Limb (tissue), 2 donors: ENCODE results near the gene USP37.

ENCODE experiments used
- DNase-seq, 2 donors: peaks; one replicate each; pipeline ENCODE4 v3.0.0-alpha.2; 2016; ENCODE audit errors: extremely low spot score in 2 of 2

USP37 gene

DNA sequence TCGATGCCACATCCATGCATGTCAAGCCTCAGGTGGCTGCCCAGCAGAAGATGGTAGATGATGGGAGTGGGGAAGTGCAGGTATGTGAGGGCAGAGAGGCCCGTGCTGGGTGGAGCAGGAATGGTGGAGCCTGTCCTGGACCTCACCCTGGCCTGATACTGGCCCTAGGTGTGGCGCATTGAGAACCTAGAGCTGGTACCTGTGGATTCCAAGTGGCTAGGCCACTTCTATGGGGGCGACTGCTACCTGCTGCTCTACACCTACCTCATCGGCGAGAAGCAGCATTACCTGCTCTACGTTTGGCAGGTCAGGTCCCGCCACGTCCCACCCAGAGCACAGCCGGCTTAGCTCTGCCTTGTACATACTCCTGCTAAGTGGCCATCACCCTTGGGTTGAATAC is 136.3 kb downstream of the USP37 start:
- no peak for DNase-seq

DNA sequence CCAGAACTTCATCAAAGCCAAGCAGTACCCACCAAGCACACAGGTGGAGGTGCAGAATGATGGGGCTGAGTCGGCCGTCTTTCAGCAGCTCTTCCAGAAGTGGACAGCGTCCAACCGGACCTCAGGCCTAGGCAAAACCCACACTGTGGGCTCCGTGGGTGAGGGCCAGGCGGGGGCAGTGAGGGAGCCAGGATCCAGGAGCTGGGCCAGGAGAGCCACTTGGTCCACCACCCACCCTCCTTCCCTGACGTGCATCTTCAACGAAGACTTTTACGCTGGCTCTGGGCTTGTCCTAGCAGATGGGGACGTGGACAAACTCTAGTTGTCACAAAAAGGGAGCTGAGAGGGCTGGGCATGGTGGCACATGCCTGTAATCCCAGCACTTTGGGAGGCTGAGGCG is 137.4 kb downstream of the USP37 start:
- DNase-seq: no peak

DNA sequence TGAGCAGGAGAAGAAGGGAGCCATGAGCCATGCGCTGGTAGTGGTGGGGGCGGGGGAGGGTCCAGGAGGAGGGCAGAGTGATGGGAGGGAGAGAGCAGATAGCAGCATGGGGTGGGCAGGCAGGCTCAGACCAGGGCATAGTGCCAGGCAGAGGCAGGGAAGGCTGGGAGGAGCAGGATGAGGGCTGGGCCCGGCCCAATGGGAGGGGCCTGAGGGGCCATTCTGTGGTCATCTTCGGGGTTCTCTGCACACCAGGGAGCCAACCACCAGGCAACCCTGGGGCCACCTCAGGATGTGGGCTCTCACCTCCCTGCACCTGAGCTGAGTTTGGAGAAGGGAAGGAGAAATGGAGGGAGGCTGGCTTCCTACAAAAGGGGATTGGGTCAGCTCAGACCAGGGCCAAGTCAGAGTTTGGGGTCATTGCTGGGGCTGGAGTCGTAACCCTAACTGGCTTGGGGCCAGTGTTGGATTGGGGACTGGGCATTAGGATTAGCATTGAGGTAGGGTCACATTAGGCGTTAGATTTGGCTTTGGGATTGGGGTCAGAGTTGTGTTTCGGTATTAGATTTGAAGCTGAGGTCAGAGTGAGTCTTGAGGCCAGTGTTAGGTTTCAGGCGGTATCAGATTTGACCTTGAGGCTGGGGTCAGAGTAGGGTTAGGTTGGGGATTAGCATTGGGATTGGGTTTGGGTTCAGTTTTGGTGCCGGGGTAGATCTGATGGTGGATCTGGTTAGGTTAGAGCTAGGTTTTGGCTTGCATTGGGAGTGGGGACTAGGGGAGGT is 138.0 kb downstream of the USP37 start:
- DNase-seq: no peak

DNA sequence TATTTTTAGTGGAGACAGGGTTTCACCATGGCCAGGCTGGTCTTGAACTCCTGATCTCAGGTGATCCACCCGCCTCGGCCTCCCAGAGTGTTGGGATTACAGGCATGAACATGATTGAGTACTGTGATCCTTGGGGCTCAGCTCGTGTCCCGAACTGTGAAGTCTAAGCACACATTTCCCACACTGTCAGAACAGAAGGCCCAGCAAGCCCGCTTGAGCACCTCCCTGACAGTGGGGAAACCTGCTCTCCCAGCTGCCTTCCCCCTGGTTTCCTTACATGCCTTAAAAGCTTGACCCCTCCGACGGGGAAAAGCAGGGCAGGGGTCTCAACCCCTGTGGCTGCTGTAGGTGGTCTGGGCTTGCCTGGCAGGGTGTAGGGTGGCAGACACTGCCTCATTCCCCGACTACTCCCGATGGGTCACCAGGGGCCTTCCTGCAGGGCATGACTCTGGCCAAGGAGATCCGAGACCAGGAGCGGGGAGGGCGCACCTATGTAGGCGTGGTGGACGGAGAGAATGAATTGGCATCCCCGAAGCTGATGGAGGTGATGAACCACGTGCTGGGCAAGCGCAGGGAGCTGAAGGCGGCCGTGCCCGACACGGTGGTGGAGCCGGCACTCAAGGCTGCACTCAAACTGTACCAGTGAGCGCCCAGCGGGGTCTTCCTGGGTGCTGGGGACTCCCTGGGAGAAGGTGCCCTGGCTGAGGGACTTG is 139.1 kb downstream of the USP37 start:
- no peak for DNase-seq

DNA sequence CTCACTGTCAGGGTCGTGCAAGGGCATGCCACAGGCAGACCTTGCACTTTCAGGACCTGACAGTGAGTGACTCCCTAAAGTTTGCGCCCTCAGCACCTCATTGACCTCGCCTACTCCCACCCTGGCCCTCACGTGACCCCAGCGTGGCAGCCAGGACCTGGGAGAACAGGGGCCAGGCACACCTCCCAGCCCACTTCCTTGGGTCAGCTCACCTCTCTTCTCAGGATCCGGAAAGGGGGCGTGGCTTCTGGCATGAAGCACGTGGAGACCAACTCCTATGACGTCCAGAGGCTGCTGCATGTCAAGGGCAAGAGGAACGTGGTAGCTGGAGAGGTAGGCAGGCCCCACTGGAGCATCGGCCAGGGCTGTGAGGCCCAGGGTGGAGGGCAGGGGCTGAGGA is 140.4 kb downstream of the USP37 start:
- DNase-seq: no peak

DNA sequence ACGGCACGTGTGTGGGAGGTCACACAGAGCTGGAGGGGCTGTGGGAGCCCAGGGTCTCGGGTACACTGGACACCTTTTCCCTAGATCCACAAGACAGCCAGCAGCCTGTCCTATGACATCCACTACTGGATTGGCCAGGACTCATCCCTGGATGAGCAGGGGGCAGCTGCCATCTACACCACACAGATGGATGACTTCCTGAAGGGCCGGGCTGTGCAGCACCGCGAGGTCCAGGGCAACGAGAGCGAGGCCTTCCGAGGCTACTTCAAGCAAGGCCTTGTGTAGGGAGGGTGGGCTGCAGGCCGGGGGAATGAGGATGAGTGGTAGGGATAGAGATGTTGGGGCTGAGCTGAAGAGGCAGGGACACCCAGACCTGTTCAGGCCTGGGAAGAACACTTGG is 142.6 kb downstream of the USP37 start:
- no peak for DNase-seq

DNA sequence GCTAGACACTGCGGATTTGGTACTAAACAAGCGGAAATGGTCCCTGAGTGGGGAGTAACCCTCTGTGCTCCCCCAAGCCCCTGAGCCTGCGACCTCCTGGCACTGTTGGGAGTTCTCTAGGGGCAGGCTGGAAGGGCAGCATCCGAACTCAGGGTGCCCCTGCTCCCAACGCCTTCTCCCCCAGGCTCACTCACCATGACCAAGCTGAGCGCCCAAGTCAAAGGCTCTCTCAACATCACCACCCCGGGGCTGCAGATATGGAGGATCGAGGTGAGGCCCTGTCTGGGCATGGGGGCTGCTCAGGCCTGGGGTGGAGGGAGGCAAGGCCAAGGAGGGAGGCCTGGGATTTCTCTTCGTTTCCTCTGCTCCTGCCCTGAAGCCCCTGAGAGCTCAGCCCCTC is 144.6 kb downstream of the USP37 start:
- DNase-seq: no peak

DNA sequence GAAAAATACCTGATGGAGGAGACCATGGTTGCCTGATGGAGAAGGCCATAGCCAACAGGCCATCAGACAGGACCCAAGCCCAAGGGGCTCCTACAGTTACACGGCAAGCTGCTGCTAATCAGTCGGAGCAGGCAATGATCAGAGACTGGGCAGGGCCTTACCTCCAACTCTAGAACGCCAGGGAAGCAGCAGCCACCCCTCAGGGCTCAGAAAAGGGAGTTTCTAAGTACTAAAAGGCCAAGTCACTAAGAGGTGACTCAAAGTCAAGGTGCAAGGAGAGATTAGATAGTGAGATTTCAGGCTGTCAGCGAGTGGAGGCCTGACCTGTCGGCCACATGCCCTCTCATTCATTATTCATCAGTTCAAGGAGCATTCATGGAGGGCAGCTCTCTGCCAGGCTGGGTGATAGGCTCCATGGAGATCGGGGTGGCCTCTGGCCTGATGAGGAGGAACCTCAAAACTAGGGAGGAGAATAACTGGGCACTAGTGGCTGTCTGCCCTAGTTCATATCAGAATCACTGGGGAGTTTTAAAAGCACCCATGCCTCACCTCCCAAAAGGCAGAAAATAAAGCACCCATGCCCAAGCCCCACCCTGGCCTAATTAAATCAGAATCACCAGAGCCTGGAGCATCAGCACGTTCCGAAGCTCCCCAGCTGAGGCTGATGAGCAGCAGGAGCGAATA is 145.6 kb downstream of the USP37 start:
- no peak for DNase-seq

DNA sequence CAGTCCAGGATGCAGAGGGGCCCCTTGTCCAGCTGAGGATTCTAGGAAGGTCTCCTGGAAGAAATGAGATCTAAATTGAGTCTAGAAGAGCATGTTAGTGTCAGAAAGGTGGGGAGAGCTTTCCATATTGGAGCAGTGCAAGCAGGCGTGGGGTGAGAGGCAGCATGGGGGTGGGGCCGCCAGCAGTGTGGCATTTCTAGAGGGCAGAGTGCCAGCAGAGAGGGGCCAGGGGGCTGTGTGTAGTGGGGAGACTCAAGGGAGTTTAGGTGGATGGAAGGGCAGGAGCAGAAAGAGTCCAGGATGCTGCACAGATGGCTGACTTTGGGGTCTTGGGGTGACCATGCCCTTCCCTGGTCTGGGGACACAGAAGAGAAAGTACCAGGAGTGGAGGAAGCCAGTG is 147.1 kb downstream of the USP37 start:
- no peak for DNase-seq

DNA sequence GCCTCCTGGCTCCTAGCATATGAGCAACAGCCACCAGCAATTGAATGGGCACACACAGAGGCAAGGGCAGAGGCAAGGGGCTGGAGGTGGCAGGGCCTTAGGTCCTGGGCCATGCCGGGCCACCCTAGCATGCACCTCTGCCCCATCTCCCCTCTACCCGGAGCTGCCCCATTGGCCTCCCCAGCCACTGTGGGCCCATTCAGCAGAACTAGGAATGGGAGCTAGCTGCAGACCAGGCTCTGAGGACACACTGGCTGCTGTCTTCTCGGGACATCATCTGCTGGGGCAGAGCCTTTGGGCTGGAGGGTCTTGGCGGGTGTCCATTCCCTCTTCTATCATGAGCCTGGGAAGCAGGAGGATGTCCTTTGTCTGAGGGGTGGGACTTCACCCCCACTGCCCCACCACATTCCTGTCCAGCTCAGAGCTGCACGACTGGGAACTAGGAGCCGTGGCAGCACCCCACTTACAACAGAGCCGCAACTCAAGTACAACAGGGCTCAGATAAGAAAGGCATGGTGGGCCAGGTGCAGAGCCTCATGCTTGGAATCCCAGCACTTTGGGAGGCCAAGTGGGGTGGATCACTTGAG is 148.4 kb downstream of the USP37 start:
- no peak for DNase-seq

DNA sequence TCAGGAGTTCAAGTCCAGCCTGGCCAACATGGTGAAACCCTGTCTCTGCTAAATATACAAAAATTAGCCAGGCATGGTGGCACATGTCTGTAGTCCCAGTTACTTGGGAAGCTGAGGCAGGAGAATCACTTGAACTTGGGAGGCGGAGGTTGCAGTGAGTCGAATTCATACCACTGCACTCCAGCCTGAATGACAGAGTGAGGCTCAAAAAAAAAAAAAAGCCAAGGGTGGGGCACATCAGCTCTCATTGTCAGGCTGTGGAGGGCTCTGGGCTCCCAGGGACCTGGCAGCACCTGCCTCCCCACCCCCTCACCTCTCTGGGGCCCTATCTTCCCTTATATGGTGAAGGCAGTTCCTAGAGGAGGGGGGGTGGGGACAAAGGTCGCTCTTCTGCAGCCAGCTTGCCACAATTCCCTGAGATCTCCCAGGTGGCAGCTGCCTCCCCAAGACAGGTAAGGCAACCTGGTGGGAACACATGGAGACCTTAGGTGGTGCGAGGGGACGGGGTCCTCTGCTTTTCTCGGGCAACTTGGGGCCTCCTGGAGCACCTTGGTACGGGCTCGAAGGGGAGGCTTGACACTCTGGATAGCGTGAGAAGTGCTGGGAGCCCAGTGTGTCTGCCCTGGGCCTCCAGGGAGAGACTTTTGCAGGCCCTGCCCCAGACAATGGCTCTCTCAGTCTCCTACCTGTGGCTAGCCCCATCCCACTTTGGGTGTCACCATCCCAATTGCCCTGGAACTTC is 149.3 kb downstream of the USP37 start, which contains the start of gene VIL1:
Gene VIL1, plus strand, starts transcription at position 407 of the 742 bp plus-strand sequence. CDS start 4,656 bp downstream, outside the sequence.
- DNase-seq: no peak

DNA sequence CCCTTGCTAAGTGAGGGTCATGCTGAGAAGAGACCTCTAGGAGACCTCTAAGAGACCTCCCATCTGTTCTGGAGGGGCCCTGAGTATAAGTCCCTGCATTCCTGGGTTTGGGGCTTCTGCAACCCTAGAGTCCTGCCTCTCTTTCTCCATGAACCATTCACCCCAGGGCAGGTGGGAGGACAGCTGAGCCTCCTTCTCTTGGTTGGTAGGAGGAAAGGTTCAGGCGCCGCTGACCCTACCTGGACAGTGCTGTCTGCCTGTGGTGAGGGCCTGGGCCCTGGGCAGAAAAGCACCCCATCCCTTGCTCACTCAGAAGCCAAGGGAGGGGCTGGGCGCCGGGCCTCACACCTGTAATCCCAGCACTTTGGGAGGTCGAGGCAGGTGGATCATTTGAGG is 149.8 kb downstream of the USP37 start:
- no peak for DNase-seq

DNA sequence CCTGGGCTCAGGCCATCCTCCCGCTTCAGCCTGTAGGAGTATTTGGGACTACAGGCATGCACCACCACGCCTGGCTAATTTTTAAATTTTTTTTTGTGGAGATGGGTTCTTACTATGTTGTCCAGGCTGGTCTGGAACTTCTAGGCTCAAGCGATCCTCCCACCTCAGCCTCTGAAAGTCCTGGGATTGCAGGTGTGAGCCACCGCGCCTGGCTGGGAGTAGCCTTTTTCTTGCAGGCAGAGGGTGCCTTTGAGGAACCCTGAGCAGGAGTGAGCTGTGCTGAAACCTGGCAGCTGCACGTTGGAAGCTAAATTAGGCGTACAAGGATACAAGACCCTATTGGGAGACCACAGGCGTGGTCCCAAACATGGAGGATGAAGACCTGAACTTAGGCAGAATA is 160.4 kb downstream of the USP37 start:
- no peak for DNase-seq

DNA sequence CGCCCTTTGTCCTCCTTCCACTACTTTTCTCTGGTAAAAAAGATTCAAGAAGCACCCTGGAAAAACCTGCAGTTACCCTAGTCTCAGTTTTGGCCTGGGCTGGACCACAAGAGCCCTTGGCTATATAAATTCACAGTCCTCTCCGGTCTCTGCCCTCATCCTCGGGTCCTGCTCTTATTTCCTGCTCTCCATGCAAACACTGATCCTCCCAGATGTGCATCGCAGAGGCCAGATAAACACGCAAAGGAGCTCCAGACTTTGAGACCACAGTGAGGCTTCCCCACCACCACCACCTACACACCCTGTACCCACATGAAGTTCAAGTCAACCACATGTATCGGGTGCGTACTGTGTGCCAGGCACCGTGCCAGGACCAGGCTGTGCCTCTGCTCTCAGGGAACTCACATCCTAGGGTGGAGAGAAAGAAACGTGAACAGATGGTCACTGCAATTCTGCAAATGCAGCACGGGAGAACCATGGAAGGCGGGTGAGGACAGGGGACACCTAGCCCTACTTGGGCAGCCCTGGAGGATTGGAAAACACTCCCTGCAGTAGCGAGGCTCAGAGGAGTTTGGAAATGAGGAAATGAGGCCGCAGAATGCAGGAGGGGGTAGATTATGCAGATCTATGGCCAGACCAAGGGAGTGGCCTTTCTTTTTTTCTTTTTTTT is 161.1 kb downstream of the USP37 start:
- DNase-seq: peak; percentile 67 to 71

DNA sequence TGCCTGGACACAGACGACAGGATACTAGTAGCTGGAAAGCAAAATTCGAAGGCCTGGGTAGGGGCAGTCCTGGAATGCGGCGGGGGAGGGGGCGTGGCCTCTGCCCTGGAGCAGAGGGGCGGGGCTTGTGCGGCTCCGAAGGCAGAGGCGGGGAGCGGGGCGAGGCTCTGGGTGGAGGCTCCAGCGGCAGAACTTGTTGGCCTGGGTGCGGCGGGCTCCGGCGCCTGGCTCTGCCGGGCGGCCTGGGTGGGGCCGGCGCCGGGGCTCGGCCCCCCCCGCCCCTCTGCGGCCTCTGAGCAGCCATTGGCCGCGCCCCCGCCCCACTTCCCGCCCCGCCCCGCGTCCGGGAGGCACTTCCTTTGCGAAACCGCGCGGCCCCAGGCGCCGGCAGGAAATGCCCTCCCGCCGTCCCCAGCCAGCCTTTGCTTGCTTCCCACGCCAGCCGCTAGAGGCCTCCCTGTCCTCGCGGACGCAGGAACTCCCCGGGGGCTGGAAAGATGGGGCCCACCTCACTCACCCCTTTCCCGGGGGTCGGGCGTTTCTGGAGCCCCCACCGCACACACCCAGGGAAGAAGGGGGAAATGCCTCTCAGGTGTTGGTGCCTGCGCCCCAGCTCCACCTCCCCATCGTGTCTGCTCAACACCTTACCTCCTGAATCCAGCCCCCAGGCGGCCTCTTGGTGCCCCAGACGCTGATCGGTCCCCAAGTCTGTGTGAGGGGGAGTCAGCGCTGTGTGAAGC is 161.8 kb downstream of the USP37 start:
- DNase-seq: peak; percentile 97

DNA sequence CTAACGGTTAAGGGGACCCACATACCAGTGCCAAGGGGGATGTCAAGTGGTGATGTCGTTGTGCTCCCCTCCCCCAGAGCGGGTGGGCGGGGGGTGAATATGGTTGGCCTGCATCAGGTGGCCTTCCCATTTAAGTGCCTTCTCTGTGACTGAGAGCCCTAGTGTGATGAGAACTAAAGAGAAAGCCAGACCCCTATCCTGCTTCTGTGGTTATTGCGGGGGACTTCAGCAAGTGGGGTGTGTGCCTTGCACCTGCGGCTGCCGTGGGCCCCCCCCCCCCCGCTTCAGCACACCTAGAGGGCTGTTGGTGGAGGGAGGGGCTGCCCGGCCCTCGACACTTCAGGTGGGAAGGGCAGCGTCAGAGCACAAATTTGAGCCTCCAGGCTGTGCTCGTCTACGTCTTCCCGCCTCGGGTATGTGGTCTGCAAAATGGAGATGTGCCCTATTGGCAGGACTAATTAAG is 162.4 kb downstream of the USP37 start:
- DNase-seq: no peak

DNA sequence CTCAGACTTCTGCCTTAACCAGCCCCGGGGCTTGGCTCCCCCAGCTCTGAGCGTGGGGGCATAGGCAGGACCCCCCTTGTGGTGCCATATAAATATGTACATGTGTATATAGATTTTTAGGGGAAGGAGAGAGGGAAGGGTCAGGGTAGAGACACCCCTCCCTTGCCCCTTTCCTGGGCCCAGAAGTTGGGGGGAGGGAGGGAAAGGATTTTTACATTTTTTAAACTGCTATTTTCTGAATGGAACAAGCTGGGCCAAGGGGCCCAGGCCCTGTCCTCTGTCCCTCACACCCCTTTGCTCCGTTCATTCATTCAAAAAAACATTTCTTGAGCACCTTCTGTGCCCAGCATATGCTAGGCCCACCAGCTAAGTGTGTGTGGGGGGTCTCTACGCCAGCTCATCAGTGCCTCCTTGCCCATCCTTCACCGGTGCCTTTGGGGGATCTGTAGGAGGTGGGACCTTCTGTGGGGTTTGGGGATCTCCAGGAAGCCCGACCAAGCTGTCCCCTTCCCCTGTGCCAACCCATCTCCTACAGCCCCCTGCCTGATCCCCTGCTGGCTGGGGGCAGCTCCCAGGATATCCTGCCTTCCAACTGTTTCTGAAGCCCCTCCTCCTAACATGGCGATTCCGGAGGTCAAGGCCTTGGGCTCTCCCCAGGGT is 162.9 kb downstream of the USP37 start:
- peak in 1 of 2 donors; percentile 55 for DNase-seq

DNA sequence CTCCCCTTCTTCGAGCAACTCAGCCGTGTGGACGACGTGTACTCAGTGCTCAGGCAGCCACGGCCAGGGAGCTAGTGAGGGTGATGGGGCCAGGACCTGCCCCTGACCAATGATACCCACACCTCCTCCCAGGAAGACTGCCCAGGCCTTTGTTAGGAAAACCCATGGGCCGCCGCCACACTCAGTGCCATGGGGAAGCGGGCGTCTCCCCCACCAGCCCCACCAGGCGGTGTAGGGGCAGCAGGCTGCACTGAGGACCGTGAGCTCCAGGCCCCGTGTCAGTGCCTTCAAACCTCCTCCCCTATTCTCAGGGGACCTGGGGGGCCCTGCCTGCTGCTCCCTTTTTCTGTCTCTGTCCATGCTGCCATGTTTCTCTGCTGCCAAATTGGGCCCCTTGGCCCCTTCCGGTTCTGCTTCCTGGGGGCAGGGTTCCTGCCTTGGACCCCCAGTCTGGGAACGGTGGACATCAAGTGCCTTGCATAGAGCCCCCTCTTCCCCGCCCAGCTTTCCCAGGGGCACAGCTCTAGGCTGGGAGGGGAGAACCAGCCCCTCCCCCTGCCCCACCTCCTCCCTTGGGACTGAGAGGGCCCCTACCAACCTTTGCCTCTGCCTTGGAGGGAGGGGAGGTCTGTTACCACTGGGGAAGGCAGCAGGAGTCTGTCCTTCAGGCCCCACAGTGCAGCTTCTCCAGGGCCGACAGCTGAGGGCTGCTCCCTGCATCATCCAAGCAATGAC is 163.6 kb downstream of the USP37 start:
- peak in 1 of 2 donors; percentile 42 for DNase-seq

DNA sequence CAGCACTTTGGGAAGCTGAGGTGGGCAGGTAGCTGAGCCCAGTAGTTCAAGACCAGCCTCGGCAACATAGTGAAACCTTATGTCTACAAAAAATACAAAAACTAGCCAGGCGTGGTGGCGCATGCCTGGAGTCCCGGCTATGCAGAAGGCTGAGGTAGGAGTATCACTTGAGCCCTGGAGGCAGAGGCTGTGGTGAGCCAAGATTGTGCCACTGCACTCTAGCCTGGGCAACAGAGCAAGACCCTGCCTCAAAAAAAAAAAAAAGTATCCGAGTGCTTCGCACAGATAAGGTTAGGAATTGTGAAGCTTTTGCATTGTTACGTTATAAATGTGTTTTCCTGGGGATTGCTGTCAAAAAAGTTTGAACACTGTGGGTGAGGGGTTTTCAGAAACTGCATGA is 164.3 kb downstream of the USP37 start:
- DNase-seq: no peak
